Femur (tissue), 1 donor: ENCODE measurements around the gene C5orf15.

Experiments used
- DNase-seq: peaks from one replicate; pipeline ENCODE4 v3.0.0-alpha.2; 2017

The C5orf15 gene

DNA sequence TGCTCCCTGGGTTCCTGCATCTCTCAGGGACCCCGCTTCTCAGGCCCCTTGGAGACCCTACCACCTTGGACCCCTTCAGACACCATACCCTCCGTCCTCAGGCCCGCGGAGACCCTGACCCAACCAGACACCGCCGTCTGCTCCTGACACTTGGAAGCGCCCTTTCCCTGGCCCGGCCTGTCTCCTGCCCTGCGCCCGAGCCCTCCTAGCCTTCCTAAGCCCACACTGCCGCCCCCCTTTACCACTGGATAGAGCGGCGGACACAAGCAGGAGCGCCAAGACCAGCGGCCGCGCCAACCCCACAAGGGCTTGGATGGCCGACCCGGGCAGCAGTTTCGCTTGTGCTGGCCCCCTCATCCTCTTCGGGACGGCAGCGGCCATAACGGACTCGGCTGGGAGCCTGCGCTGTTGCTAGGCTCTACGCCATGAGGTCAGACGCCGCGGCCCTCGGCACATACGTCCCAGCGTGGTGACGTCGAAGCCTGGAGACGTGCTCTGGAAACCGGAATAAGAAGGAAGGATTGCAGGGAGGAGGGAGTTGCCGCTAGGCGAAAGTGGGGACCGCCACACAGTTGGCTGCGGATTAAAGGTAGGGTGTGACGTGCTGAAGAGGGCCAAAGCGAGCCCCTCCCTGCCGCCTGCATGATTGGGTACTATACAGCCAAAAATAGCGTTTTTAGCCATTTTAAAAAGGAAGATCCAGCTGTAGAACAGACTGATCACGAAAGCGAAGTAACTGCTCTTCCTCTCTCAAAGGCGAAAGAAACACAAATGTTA is at the start of gene C5orf15:
Gene C5orf15, minus strand, starts transcription at position 422 of the 777 bp plus-strand sequence. Its CDS starts 41 bp downstream, at position 381.
- peak; percentile 98 for DNase-seq

DNA sequence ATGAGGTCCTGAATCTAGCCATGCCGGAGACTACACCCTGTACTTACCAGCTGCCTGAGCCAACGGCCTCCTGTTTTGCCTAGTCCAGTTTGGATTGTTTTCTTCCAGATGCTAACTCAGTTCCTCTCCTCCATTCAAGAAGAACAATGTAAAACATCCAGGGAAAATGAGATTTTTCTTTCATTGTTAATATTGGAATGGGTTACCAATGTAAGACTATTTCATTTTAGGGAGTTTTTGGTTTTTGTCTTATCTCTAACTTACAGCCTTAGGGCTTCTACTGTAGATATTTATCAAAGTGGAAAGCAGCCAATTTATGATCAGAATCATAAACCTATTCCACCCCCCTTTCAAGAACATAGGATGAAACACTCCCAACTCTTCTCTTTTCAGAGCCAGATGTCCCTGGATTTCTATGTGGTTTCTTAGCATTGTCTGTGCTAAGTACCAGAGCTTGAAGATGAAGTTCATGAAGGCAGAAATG is 39.9 kb upstream of the C5orf15 start:
- no peak for DNase-seq

DNA sequence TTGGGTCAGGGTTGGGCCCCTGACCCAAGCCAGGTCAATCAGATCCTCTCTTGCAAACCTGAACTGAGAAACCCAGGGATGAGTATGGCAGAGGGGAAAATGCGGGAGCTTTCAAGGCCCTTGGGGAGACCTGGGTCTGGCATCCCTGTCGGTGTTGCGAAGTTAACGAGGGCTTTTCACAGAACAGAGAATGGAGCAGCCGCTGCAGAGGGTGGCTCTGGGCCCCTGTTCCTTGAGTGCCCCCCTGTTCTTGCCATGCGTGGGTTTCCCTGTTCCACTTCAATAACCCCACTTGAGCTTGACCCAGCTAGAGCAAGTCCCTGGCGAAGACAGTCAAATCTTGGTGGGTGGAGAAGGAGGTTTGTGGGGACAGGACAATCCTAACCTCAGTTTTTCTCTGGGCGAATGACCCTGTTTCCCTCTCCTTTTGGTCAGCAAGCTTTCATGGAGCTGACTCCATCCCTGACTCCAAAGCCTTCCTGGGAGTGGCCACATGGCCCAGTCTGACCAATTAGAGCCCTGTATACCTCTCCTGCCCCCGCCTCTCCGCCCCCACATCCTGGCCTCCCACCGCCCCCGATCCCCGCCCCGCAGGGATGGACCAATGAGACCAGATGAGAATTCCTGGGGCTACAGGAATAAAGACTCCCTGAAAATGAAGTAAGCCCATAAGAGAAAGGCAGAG is 39.3 kb upstream of the C5orf15 start:
- DNase-seq: no peak

DNA sequence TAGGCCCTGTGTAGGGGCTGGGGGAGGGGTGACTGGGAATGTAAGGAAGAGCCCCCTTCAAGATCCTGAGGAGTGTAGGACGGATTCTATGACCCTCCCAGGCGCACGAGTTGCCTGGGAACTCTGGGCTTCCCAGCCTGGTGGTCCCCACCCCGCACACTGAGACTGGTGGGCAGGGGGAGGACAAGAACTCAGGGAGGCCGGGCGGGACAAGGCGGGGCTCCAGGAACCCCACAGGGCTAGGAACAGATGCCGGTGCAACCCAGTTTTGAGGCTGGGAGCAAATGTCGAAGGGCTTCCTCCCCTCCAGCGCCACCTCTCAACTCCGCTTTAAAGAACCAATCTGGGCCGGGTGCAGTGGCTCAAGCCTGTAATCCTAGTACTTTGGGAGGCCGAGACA is 37.7 kb upstream of the C5orf15 start:
- DNase-seq: no peak

DNA sequence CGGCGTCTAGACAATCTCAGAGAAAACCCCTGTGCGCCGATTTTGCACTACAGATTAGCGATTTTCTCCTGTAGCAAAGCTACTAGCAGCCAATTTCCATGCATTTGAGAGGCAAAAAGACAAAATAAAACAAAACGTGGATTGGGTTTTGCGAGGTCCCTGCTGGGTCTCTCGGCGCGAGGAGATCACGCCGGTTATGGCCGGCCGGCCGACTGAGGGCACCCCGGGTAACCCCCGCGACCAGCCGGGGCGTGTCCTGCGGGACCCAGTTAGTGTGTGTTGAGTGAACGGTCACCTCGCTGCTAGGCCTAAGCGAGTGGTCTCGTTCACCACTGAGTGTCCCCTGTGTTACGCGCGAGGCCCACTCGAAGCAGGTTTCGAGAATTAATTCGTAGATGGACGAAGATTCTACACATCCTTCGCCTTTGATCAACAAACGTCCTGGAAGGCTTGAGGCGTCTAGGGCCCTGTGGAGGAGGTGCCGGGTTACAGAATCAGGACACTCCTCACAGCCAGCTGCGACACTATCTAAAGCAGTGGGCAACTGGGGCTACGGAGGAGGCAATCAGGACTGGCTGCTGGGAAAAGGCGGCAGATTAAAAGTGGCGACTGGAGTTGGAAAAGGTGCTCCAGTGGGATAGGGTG is 37.1 kb upstream of the C5orf15 start:
- DNase-seq: no peak

DNA sequence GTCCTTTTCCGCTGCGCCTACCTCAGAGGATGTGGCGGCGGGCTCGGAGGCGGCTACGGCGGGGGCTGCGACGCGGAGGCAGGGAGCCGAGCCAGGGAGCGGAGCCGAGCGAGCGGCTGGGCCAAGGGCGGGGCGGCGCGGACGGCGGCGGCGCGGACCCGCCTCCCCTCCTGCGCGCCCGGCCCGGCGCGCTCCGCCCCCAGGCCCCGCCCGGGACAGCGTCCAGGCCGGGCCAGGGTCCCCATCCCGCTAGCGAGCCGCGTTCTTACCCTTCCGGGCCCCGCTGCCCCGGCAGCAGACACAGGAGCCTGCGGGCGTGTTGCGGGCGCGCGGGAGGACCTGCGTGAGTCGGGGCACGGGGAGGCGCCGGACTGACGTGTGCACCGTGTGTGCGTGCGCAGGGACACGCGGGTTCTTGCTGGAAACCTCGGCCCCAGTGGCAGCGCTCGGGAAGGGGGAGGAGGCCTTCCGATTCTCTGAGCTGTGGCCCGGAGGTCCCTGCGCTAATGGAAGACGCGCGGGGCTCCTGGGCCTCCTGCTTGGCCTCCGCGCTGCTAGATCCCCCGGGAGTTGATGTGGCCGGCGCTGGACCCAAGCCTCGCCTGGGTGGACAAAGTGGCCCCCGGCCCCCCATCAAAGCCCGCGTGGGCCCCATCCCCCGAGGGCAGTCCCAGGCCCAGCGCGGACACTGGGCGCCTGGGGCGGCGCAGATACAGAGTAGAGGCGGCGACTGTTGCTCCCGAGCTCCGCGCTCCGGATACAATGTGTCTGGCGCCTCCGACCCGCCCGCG is 36.4 kb upstream of the C5orf15 start, which contains the start of gene VDAC1:
Gene VDAC1, minus strand, starts transcription at position 350 of the 791 bp plus-strand sequence. CDS start 11,963 bp downstream, outside the sequence.
- DNase-seq: peak; percentile 89

DNA sequence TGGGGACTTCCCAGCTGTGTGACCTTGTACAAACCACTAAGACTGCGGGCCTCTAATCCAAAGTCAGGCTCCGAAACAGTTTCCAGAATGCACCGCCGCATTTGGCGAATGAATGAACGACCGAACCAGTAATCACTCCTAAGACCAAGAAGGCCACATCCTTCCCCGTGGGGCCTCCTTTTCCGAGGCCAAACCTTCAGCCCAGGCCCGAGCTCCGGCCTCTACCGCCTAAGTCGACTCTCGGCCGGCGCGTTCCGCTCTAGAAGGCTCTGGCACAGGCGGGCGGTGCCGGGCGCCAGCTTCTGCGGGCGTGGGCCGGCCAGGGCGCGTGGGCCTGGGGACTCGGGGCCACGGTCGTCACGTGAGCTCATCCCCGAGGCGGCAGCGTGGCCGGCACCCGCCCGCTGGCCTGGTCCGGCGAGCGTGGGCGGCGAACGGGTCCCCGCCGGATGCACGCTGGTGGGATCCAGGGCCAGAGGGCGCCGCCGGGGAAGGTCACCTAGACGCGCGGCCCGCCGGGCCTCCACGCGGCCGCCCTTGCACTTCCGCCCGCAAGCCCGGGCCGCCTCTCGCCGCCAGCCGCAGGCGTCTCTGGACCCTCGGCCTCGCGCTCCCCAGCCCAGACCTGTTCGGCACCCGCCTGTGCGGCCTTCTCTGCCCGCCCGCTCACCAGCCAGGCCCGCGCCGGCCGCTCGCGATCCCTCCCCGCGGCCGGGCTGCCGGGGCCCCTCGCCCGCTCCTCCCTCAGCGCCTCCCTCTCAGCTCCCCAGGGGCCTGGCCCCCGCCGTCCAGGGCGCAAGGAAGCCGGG is 35.6 kb upstream of the C5orf15 start:
- peak; percentile 69 for DNase-seq

DNA sequence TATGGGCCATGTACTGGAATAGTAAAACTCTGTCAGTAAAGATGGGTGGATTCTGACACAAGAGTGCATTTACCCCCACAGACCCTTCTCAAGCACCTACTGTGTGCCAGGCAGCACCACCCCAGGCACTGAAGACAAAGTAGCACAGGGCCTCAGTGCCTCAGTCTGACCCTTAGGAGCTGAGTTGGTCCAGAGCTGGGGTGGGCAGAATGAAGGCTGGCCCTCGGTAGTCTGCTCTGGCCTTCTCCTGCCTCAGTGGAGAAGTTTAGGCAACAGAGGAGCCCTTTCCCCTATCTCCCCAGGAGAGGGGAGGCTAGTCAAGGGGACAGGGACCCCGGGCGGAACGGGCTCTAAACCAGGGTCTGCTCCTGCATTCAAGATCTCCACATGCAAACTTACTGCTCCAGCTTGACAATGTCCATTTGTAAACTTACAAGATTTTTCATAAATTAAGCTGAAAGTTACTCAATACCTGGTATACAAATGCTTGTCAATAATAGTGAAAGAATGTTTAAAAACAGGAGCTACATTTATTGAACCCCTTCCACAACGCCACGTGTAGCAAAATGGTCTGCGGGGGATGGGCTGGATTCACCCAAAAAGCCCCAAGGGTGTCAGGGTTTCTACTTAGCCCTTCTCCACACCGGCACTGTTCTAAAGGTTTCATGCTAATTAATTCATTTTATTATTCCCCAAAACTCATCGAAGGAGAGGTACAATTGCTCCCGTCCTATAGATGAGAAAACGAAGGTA is 34.8 kb upstream of the C5orf15 start:
- no peak for DNase-seq

DNA sequence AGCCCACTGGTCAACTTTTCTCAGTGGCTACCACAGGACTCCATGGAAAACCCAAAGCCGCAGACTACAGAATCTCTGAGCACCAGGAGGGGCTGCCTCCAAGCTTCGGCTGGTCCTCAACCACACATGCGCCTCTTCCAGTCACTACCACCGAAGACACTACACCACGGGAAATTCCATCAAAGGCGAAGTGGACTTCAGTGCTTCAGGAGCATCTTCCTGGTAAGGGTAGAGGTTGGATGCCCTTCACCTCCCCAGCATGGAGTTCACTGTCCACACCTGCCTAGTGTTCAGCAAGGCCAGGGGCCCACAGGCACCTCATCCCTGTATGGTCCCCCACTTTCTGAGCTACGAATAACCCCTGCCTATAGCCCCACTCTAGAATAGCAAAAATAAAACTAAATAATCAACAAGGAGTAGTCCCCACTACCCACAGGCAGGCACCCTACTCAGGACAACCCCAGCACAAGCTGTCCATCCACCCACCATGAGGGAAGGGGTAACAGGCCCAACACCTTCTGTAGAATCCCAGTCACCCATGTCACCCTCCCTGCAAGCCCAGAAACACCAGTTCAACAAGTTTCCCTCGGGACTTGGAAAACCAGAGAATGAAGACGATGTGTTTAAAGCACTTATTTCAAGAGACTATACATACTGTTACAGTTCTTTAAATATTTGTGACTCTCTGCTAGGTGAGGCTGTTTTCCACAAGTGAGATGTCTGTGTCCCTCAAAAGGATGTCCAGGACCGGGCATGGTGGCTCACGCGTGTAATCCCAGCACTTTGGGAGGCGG is 33.7 kb upstream of the C5orf15 start:
- DNase-seq: no peak

DNA sequence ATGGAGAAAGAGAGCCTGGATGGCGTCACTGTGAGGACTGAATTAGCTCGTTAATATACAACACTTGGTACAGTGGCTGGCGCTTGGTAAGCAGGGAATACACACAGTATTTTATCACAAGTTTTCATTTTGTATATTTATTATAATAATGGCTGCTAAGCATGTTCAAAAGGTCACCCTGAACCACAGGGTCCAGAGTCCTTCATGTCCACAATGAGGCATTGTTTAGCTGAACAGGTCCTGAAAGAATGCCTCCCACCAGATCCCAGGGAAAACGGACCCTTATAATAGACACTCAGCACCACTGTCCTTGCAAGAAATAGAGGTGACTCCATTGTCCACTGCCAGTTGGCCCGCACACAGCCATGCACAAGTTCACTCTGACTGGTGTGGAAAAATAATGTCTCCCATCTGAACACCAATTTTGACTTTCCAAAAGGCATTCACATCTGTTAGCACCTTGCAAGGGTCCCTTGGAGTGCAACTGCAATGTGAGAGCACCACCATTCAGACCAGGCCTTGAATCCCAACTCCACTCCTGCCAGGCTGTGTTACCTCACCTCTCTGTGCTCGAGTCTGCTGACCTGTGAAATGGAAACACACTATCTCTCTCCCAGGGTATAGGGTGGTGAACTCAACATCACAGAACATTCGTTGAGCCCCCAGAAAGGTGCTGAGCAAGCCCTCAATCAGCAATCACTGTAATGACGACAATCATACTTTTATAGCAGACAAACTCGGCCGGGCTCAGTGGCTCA is 32.5 kb upstream of the C5orf15 start:
- DNase-seq: no peak

DNA sequence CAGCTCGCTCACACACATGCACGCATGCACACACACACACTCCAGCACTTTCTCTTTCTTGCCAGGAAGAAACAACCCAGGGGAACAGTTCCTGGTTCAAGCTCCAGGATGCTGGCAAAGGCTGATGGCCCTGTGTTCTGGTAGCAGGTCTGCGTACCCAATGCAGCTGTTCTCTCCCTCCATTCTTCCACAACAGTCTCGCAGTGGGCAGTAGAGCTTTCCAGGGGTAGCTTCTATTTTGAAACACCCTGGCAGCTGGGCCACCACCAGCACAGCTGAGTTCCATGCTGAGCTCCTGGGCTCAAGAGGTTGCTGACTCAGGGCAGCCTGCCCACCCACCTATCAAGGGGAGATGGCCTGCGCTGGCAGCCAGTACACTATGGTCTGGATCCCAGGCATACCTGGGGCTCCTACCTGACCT is 31.7 kb upstream of the C5orf15 start:
- peak; percentile 63 for DNase-seq

DNA sequence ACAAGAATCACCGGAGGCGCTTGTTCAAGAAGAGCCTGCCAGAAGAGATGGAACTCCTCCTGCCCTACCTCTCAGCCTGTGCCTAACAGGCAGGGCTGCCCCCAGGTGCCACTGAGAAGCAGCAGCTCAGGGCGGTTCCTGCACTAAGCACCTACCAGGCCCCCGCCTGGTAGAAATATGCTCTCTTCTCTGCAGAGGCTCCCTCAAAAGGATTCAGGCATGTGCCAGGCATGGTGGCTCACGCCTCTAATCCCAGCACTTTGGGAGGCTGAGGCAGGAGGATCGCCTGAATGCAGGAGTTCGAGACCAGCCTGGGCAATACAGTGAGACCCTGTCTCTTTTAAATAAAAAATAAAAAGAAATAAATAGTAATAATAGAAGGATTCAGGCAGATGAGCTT is 30.4 kb upstream of the C5orf15 start:
- no peak for DNase-seq

DNA sequence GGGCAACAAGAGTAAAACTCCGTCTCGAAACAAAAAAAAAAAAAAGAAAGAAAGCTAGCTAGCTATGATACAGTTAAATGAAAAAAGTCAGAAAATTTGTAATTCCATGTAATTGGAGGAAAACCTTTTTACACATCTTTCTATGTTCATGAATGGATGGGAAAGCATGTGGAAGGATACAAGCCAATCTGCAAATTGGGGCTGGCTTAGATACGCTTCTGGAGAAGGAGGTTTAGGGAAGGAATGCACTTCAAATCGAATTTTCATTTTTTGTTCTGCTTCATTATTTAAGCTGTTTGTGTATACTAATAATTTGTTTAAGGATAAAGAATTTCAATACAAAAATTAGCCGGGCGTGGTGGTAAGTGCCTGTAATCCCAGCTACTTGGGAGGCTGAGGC is 29.6 kb upstream of the C5orf15 start:
- no peak for DNase-seq

DNA sequence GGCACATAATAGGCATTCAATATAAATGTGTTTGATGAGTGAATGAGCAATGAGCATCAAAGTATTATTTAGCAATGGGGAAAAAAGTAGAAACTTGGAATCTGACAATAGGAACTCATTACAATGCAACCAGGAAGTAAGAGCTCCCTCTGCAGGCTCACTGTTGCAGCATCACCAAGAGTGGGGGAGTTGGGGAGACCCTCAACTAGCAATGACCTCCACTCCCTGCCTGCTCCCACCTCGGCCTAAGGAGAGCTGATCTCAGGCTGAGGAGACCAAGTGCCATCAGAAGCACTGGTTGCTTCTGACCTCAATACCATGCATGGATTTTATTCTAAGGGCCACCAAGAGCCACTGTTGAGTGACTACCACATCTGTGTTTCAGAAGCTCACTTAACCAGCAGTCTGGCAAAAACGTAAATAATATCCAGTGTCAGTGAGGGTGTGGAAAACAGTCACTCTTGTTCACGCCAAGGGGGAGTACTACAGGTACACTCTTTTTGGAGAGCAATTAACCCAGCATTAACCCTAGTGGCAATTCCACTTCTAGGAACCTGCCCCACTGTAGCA is 28.3 kb upstream of the C5orf15 start:
- DNase-seq: no peak

DNA sequence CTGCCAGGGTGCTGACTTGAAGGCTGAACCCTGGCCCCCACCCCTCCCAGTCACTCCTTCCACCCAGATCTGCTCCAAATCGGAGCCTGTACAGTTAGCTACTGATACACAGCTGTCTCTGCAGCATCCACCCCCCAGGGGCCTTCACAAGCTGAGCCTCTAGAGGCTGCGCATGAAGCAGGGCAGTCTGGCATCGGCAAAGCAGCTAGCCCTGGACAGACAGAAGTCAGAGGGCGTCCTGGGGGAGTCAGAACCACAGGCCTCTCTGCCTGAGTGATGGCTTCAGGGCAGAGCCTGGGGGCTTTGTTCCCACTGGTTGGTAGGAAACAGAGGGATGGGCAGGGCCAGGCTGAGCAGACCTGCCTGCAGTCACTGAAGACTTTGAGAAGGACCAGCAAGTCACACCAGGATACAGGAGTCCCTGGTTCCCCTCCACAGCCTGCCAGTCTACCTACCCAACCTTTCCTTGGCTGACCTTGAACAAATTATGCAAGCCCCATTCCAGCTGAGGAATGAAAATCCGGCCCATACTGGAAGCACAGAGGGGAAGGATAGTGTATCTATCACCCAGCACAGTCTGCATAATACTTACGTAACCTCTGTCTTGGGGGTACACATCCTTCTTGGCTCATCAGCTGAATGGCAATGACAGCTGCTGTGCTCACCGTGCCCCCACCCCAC is 27.6 kb upstream of the C5orf15 start:
- DNase-seq: no peak

DNA sequence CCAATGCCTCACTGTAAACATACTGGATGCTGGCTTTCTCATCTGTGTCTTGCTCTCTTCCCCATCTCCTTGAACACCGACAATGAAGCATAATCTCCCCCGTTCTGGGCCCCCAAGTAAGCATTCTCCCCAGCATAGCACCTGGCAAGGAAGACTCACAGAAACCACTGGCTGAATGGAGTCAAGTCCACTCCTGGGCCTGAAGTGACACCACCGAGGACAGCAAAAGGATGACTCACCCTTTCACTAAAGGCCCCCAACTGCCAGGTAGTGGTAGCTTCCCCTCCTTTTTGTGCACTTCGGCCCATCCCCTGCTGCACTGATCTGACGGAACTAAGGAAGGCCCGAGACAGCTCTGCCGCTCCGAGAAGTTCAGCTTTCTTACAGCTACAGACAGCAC is 26.9 kb upstream of the C5orf15 start:
- no peak for DNase-seq

DNA sequence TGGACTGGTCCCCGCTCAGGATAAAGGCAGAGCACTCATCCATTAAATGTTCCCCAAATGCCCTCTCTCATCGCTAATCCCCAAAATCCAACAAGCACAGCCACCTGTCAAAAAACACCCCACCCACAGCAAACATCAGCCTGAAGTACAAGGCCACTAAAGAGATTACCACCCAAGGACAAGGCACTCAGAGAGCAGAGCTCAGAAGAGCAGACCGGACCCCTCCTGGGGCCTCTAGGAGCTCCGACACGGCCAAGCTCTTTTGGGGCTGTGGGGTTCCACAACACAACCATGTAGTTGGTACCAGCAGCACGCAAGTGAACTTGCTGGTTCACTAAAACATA is 26.5 kb upstream of the C5orf15 start:
- DNase-seq: no peak

DNA sequence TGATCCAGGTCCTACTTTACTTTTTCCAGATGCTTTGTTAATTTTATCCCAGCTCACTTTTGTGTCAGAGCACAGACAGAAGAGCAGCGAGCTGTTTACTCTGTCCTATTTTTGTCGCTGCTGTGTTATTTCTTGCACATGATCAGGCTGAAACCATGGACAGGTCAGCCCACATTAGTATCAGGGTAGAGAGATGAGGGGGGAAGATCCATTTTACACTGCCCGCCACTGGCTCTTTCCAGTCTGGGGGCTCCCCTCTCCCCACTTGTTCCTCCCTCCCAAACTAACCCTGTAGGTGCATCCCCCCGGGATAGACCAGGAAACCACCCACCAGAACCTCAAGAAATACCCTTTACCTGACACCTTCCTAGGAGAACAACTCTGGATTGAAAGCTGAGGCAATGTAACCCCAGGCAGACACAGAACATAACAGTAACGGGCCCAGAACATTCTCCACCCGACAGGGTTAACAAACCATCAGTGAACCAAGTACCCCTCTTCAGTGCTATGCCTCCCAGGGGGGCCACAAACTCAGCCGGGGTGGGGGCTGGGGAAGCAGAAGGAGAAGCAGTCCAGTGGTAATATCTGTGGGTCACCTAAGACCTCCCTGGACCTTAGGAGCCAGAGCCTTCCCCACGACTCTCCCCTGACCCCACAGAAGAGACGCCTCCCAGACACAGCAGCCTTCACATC is 26.0 kb upstream of the C5orf15 start:
- DNase-seq: no peak
